ENCODE measurements around the gene PXDN. TPM values are rescaled to one million over a fixed set of nuclear protein-coding genes. Genes with fewer than 3 reads are reported as not detected.
"Not testable (repeated sequence)": the region's sequence is repeated elsewhere in the genome, so short reads cannot be mapped to it uniquely, and the experiment has no call there.

Gene PXDN
- total and polyA plus RNA-seq, 2 of the 4 experiments (the other 2 are of a cell fraction): 153 to 332 TPM

DNA sequence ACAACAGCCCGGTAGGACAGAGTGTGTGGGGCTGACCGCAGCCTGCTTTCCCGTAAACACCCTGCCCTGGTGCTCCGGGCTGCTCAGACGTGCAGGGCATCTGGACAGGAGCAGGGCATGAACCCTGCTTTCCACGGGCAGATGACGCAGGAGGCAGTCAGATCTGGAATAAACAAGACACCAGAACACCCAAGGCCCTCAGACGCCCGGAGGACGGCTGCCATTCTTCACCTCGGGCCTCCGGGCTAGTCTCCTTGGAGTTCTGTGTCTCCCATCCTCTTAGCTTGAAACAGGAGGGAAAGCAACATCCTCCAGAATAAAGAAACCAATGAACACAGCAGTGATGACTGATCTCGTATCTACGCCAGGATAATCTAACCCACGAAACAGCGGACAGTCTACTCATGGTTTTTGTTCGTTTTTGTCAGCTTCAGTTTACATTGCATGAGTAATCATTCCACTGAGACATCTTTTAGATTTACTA, 7.3 kb downstream of the PXDN start (continued):
- 0 out of 2 replicates have a peak, but pooled peaks have one; percentile 3 for TF ChIP-seq CEBPB (IDR thresholded peaks at IDR 0.05; ENCODE audit: low read depth, low read length)
- 0 out of 2 replicates have a peak, but pooled peaks have one; percentile 20 for TF ChIP-seq CHD1 (IDR thresholded peaks at IDR 0.05; ENCODE audit: low read depth, low read length)

DNA sequence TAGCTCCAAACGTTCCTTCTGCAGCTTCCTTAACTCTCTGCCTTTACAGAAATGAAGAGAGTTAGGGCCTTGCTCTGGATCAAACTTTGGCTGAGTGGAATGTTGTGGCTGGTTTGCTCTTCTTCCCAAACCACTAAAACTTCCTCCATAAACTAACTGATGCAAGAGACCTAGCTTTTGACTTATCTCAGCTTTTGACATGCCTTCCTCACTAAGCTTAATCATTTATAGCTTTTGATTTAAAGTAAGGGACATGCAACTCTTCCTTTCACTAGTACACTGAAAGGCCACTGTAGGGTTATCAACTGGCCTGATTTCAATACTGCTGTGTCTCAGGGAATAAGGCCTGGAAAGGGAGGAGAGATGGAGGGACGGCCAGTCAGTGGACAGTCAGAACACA, 8.3 kb downstream of the PXDN start:
- dilution Hi-C loops (cut with HindIII; ENCODE audit: low sequenced_read_pairs, unreplicated experiment): no loop called here
- H3K56ac ChIP-seq (ENCODE audit: extremely low read depth, insufficient read depth, low read length): peak overlapping the region; percentile 73; the same call in 1 of the 2 replicates
- H2BK5ac ChIP-seq (ENCODE audit: low read depth, low read length, poor library complexity, severe bottlenecking): peak overlapping the region; percentile 88
- H3K27ac ChIP-seq (ENCODE audit: insufficient read depth, low read length): peak overlapping the region; percentile 71
- TF ChIP-seq RFX5 (IDR thresholded peaks at IDR 0.05; ENCODE audit: low read depth, low read length) (no peak), CEBPB (IDR thresholded peaks at IDR 0.05; ENCODE audit: low read depth, low read length) (0 out of 2 replicates have a peak, but pooled peaks have one; percentile 7)
- intact Hi-C loops (cut with micrococcal nuclease): no loop called here
- peak overlapping the region; percentile 91 for H4K91ac ChIP-seq (ENCODE audit: insufficient read depth, low read depth, low read length)
- H3K4me1 ChIP-seq (ENCODE audit: control insufficient read depth, insufficient read depth, low read length): peaks cover 44% of the 10 kb centered on the region
- H2BK120ac ChIP-seq (ENCODE audit: low read depth, low read length): peak overlapping the region; percentile 76
- peak overlapping the region; percentile 70 for H2BK20ac ChIP-seq (ENCODE audit: low read depth, low read length)
- H3K79me1 ChIP-seq (ENCODE audit: low read depth in 1 of 2, low read length in 2 of 2): peaks cover 8 to 40% of the 10 kb centered on the region in 2 experiments; a peak in 3 of 4 replicates
- peak overlapping the region; percentile 91 for H4K5ac ChIP-seq (ENCODE audit: low read depth, low read length)
- ATAC-seq (ENCODE audit: low read depth) (no peak), DNase-seq (peak; percentile 39)
- POLR2A ChIA-PET (ENCODE audit: unreplicated experiment): no interaction called here
- H2BK15ac ChIP-seq (ENCODE audit: low read depth, low read length): peak overlapping the region; percentile 81; the same call in 2 of the 3 replicates
- H3K4me2 ChIP-seq (ENCODE audit: low read depth, low read length): peak overlapping the region; percentile 44
- peak overlapping the region; percentile 81 for H3K4ac ChIP-seq (ENCODE audit: low read depth, low read length)
- peaks cover 3% of the 10 kb centered on the region; the same call in 1 of the 2 replicates for H3K9me3 ChIP-seq (ENCODE audit: control insufficient read depth, insufficient read depth, low read length)
- BruUV-seq (replicated peaks): no TSS peak
- H3K4me3 ChIP-seq (ENCODE audit: insufficient read depth, low read depth, low read length): no peak overlapping the region
- peaks cover 10% of the 10 kb centered on the region; the same call in 1 of the 2 replicates for H3K36me3 ChIP-seq (ENCODE audit: control insufficient read depth, insufficient read depth, low read length)
- peak overlapping the region; percentile 8 for H3K9ac ChIP-seq (ENCODE audit: low read depth, low read length)
- peak overlapping the region; percentile 93 for H3K18ac ChIP-seq (ENCODE audit: low read depth, low read length)
- in situ Hi-C loops (cut with MboI; ENCODE audit: low sequenced_read_pairs): no loop called here
- peaks cover 72% of the 10 kb centered on the region for H4K20me1 ChIP-seq (ENCODE audit: insufficient read depth, low read length)
- no peaks in the 10 kb centered on the region for H3K27me3 ChIP-seq (ENCODE audit: control insufficient read depth, insufficient read depth, low read length)
- WGBS, 2 experiments (ENCODE audit: extremely low coverage in 2 of 2, insufficient read length in 1 of 2): no CpG with 5 or more reads among the region's 2 CpGs
- peak overlapping the region; percentile 93 for H2AK5ac ChIP-seq (ENCODE audit: low read depth, low read length)
- H3K14ac ChIP-seq (replicated peaks; ENCODE audit: low read depth, low read length): peak overlapping the region; percentile 46
- H3K23ac ChIP-seq (ENCODE audit: low read depth, low read length): peak overlapping the region; percentile 39
- H2AK9ac ChIP-seq (replicated peaks; ENCODE audit: low read depth, low read length, poor library complexity): no peak overlapping the region
- H4K8ac ChIP-seq (ENCODE audit: low read depth in 2 of 2, low read length in 2 of 2): peak overlapping the region; percentile 7 to 84
- peaks cover 24% of the 10 kb centered on the region for H3K9me1 ChIP-seq (ENCODE audit: insufficient read depth, low read length)
- no peak overlapping the region for H2AFZ ChIP-seq (replicated peaks; ENCODE audit: low read length, poor library complexity)
- CTCF ChIA-PET: interaction anchor here (1.3 to 2.1 kb wide), 2 partner anchors 15 to 60 kb away, joined by 5 to 7 read pairs; no protein-coding TSS in a partner anchor

DNA sequence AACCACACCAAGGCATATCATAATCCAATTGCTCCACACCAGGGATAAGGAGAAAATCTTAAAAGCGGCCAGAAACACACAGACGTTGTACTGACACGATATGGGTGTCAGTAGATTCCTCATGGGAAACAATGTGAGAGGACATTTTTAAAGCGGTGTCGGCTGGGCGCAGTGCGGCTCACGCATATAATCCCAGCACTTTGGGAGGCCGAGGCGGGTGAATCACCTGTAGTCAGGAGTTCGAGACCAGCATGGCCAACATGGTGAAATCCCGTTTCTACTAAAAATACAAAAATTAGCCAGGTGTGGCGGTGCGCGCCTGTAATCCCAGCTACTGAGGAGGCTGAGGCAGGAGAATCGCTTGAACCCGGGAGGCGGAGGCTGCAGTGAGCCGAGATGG, 11.0 kb downstream of the PXDN start:
- dilution Hi-C loops (cut with HindIII; ENCODE audit: low sequenced_read_pairs, unreplicated experiment); ATAC-seq (ENCODE audit: low read depth): not testable (repeated sequence)
- WGBS, 2 experiments (ENCODE audit: extremely low coverage in 2 of 2, insufficient read length in 1 of 2): 100% methylated on average over 3 of the region's 19 CpGs; no CpG with 5 or more reads in 1 of the 2 experiments

More for the DNA sequence above, 11.0 kb downstream of the PXDN start:
- Histone ChIP-seq H3K4me1 (ENCODE audit: control insufficient read depth, insufficient read depth, low read length) (peaks cover 37% of the 10 kb centered on the region), H4K20me1 (ENCODE audit: insufficient read depth, low read length) (peaks cover 70% of the 10 kb centered on the region), H4K8ac (ENCODE audit: low read depth in 2 of 2, low read length in 2 of 2) (peak overlapping the region in 1 of 2 experiments; percentile 38; a peak in 1 of 4 replicates), H2BK5ac (ENCODE audit: low read depth, low read length, poor library complexity, severe bottlenecking) (peak overlapping the region; percentile 58), H3K4ac (ENCODE audit: low read depth, low read length) (peak overlapping the region; percentile 45; the same call in 1 of the 2 replicates), H3K79me1 (ENCODE audit: low read depth in 1 of 2, low read length in 2 of 2) (peaks cover 12 to 46% of the 10 kb centered on the region in 2 experiments; a peak in 3 of 4 replicates), H3K9me1 (ENCODE audit: insufficient read depth, low read length) (peaks cover 15% of the 10 kb centered on the region)
- H2AK5ac ChIP-seq (ENCODE audit: low read depth, low read length); H2BK120ac ChIP-seq (ENCODE audit: low read depth, low read length); H3K14ac ChIP-seq (replicated peaks; ENCODE audit: low read depth, low read length); BruUV-seq (replicated peaks); H2AFZ ChIP-seq (replicated peaks; ENCODE audit: low read length, poor library complexity); H3K4me3 ChIP-seq (ENCODE audit: insufficient read depth, low read depth, low read length); in situ Hi-C loops (cut with MboI; ENCODE audit: low sequenced_read_pairs); H2BK15ac ChIP-seq (ENCODE audit: low read depth, low read length); H3K27me3 ChIP-seq (ENCODE audit: control insufficient read depth, insufficient read depth, low read length); H2AK9ac ChIP-seq (replicated peaks; ENCODE audit: low read depth, low read length, poor library complexity); H3K23ac ChIP-seq (ENCODE audit: low read depth, low read length); POLR2A ChIA-PET (ENCODE audit: unreplicated experiment); H3K9me3 ChIP-seq (ENCODE audit: control insufficient read depth, insufficient read depth, low read length); H4K91ac ChIP-seq (ENCODE audit: insufficient read depth, low read depth, low read length); H3K27ac ChIP-seq (ENCODE audit: insufficient read depth, low read length); H4K5ac ChIP-seq (ENCODE audit: low read depth, low read length); intact Hi-C loops (cut with micrococcal nuclease); H3K56ac ChIP-seq (ENCODE audit: extremely low read depth, insufficient read depth, low read length); H3K36me3 ChIP-seq (ENCODE audit: control insufficient read depth, insufficient read depth, low read length); CTCF ChIA-PET; H3K9ac ChIP-seq (ENCODE audit: low read depth, low read length); H2BK20ac ChIP-seq (ENCODE audit: low read depth, low read length); H3K18ac ChIP-seq (ENCODE audit: low read depth, low read length); DNase-seq; H3K4me2 ChIP-seq (ENCODE audit: low read depth, low read length): not testable (repeated sequence)
